ENCODE data around the gene LRRTM4. TPM values are rescaled to one million over a fixed set of nuclear protein-coding genes. Genes with fewer than 3 reads are reported as not detected.
"Not testable (repeated sequence)": the region's sequence is repeated elsewhere in the genome, so short reads cannot be mapped to it uniquely, and the experiment has no call there.

The LRRTM4 gene
- total RNA-seq, 1 experiment from 2014 or later, result 1.1 TPM

- DNase-seq (ENCODE audit: low spot score), result peak; percentile 25
Measured at GRCh38 chr2:77086051-77086450, 436.1 kb downstream of the LRRTM4 start.

DNA sequence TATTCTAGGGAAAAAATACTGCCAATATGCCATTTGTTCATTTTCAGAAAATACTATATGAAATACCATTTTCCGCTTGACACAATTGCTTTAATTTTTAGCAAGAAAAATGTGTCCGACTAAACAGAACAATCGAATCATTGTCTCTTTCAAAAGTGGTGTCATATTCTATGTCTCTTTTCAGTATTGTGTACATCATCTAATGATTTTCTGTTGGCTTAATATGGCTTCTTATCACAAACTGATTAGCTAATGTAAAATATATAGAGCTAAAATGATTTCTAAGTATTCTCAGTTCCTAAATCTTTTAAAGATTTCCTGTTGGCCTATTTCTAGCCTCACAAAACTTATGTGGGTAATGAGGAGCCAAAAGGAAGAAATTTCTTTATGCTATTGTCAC, 436.6 kb downstream of the LRRTM4 start:
- no peak for DNase-seq (ENCODE audit: low spot score)

DNA sequence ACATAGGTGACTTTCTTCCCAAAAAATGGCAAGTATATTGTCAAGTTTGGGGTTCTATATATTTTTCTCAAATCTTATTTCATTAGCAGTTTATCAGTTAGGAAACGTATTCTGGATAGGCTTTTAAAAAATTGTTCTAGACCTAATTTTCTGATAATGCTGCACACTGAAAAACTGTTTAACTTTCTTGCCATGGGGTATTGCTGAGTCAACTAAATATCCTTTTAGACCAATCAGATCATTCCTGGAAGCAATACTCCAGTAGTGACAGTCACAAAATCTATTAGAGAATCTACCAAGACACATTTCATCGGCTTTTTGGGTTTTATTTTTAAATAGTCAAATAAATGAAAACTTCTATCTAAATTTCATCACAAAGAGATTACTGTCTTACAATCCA, 440.6 kb downstream of the LRRTM4 start:
- DNase-seq (ENCODE audit: low spot score), result no peak

DNA sequence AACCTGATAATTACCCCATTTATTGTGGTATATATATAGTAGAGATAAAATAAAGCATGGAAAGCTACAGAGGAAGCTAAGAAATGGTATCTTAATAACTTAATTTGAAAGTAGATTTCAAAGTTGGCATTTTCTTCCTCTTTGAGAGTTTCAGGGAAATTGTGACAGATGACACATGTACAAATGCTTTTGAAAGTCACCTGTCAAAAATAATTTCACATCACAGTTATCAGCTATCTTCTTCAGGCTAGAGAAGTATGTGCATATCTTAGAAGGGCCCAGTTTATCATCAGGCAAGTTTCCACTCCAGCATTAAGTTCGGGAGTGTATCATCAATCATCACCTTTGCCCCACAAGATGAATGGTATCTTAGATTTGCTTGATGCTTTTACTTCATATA, 457.9 kb downstream of the LRRTM4 start:
- DNase-seq (ENCODE audit: low spot score), result no peak

- DNase-seq (ENCODE audit: low spot score), result peak; percentile 8
Measured at GRCh38 chr2:77054938-77055337, 467.2 kb downstream of the LRRTM4 start.

- DNase-seq (ENCODE audit: low spot score), result no peak
Measured at GRCh38 chr2:77046339-77046738, 475.8 kb downstream of the LRRTM4 start.

- not testable (repeated sequence) for DNase-seq (ENCODE audit: low spot score)
Measured at GRCh38 chr2:77045456-77045855, 476.7 kb downstream of the LRRTM4 start.

DNA sequence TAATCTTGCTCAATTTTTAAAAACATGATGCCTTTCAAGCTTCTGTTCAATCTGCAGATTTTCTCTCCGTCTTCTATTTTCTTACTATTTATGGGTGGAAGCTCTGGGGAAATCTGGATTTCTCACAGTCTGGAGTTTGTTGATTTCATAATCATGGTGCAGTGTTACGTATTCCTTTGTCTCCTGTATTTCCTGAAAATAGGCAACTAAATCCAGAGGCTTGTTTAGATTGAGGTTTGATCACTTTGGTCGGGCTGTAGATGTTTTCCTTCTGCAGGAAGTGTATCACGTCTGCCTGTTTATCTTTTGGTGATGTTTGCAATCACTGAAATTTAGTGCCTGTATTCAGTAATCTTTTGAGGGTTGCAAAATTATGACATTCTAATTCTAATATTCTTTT, 487.7 kb downstream of the LRRTM4 start:
- peak; percentile 82 for DNase-seq (ENCODE audit: low spot score)

DNA sequence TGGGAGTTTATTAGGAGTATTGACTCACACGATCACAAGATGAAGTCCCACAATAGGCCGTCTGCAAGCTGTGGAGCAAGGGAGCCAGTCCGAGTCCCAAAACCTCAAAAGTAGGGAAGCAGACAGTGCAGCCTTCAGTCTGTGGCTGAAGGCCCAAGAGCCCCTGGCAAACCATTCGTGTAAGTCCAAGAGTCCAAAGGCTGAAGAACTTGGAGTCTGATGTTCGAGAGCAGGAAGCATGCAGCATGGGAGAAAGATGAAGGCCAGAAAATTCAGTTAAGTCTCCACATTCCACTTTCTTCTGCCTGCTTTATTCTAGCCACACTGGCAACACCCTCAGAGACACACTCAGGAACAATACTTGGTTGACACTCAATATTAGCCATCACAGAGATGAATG, 492.9 kb downstream of the LRRTM4 start:
- DNase-seq (ENCODE audit: low spot score), result not testable (repeated sequence)

DNA sequence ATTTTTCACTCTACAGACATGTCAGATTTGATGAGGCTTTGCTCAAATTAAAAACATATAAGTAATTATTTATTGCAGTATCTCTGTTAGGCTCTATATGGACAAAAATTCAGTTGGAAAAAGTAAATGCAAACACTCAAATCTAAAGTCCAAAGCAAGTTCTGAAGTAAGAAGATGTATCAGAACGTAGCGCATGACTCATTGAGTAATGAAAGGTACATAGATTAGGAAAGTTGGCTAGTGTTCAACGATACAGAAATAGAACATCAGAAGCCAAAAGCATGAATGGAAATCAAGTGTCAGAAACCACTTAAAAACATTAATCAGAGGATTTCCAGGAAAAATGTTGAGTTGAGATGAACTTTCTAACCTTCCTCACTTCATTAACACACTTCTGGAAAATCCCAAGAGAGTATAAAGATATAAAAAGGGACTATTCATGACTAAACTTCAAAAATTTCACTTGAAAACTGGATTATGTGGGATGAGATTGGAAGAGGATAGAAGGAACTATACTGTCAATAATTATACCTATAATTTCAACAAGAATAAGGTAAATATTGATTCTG, 494.1 kb downstream of the LRRTM4 start:
- DNase-seq (ENCODE audit: low spot score), result no peak

DNA sequence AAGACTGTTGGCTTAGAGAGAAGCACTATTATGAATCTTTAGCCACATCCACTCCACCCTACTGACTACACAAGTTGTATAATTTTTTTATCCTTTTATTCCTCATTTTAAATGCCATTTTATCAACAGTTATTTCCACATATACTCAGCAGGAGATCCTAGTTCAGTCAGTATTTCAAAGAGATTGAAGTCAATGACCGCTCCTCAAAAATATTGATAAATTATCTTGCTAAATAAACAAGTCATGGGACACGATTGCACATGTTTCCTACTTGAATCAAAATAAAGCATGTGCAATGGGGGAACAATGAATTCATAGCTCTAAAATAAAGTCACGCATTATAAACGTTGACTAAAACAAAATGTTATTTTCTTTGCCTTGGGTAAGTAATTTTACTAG, 496.5 kb downstream of the LRRTM4 start:
- no peak for DNase-seq (ENCODE audit: low spot score)

- DNase-seq (ENCODE audit: low spot score), result no peak
Measured at GRCh38 chr2:77021161-77021560, 501.0 kb downstream of the LRRTM4 start.

- no peak for DNase-seq (ENCODE audit: low spot score)
Measured at GRCh38 chr2:77018219-77018618, 504.0 kb downstream of the LRRTM4 start.

GRCh38 chr2:77017355-77017745, 504.8 kb downstream of the LRRTM4 start:
- DNase-seq (ENCODE audit: low spot score), result no peak

GRCh38 chr2:77016443-77017354, 505.5 kb downstream of the LRRTM4 start:
- no peak for DNase-seq (ENCODE audit: low spot score)

DNA sequence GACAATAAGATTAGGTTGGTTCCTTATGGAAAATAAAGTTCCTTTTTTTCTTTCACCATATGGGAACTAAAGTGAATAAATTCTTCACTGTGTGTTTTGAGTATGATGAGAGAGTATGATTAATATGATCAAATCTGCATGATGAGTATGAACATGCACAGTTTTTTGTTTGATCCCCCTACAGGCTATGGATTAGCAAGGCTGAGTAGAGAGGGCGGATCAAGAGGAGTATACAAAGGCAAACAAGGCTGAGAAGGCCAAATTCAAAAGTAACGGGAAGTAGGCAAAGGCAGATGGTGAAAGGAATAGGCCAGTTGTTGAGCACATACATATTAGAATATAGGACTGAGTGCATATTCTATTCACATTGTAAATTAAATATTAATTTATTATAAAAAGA, 508.2 kb downstream of the LRRTM4 start:
- DNase-seq (ENCODE audit: low spot score), result no peak

DNA sequence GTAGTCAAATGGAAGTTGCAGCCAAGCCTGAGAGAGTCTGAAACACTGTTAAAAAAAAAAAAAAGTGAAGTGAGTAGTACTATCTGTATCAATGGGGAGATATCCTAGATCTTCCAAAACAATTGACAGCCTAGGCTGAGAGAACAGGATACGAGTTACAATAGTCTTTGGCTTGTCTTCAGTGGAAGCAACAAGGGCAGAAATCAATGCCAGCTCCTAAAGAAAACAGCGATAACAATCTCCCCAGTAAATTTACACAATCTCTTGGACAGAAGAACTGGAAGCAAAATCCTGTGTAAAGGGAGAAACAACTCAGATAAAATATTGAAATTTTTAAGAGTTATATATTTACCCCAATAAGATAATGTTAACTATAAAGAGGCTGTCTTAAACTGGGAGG, 508.7 kb downstream of the LRRTM4 start:
- DNase-seq (ENCODE audit: low spot score), result no peak

GRCh38 chr2:77009307-77009706, 512.9 kb downstream of the LRRTM4 start:
- DNase-seq (ENCODE audit: low spot score), result peak; percentile 78

GRCh38 chr2:77008853-77009252, 513.3 kb downstream of the LRRTM4 start:
- DNase-seq (ENCODE audit: low spot score), result no peak

GRCh38 chr2:77007686-77008085, 514.5 kb downstream of the LRRTM4 start:
- no peak for DNase-seq (ENCODE audit: low spot score)

GRCh38 chr2:77005522-77005921, 516.7 kb downstream of the LRRTM4 start:
- no peak for DNase-seq (ENCODE audit: low spot score)

DNA sequence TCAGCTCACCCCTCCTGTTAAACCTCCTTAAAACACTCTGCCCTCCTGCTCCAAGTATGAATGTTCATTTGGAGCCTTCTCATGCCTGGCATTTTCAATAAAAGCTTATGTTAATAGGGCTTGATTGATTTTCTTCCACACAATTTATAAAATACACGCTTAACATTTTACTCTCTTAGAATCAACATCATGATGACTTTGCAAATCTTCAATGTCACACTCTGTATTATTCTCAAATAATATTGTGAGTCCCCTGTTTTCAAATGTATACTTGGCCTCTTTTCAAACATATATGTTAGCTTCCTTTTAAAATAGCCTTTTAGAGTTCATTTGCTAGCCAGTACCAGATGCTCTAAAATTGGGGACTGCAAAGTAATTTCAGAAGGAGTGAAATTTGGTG, 520.3 kb downstream of the LRRTM4 start:
- DNase-seq (ENCODE audit: low spot score), result no peak

DNA sequence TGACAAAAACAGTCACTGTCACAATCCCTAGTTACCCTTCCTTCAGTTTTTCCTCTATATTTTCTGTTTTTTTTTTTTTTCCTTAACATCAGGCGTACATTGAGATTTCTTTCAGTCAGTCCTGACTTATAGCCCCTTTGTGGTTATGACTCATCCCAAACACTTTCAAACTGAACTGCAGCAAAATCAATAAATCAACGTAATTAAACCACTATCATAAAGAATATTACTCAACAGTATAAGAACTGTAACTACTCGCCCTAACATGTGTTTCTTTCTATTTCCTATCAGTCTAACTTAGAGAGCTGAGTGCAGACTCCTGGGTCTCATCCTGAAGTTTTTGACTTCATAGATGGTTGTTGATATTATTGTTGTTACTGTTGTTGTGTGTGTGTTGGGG, 523.5 kb downstream of the LRRTM4 start:
- DNase-seq (ENCODE audit: low spot score), result peak; percentile 42

Data from H4 (cell line).